Esophagus muscularis mucosa (tissue), 4 donors: ENCODE data around the gene RALGPS2. TPM values are rescaled to one million over a fixed set of nuclear protein-coding genes. Genes with fewer than 3 reads are reported as not detected.
A peak's percentile ranks its signal among the peaks of the same experiment; 100 is the strongest.
"Not testable (repeated sequence)": the region's sequence is repeated elsewhere in the genome, so short reads cannot be mapped to it uniquely, and the experiment has no call there.

ENCODE experiments used
- DNase-seq: peaks from one replicate; pipeline ENCODE4 v3.0.0-alpha.2; 2017; ENCODE audit errors: extremely low spot score
- H3K27ac ChIP-seq, 4 donors: fragments of 200-600 bp; sonication (generic); replicated peaks in 1 of 4; 1 replicate in 3 of 4; 2 replicates in 1 of 4; pipeline ENCODE4 v1.5.1; 2016 to 2019; ENCODE audit warnings: mild to moderate bottlenecking in 1 of 4
- H3K27me3 ChIP-seq, 4 donors: fragments of 200-600 bp; sonication (generic); one replicate each; pipeline versions ENCODE4 v1.5.1 to v1.6.0; 2016 to 2019
- H3K36me3 ChIP-seq, 4 donors: fragments of 200-600 bp; sonication (generic); one replicate each; pipeline ENCODE4 v1.5.1; 2016 to 2019
- H3K4me1 ChIP-seq, 4 donors: fragments of 200-600 bp; sonication (generic); one replicate each; pipeline ENCODE4 v1.5.1; 2016 to 2019
- H3K4me3 ChIP-seq, 4 donors: fragments of 200-600 bp; sonication (generic); 1 replicate in 2 of 4; 2 replicates in 2 of 4; pipeline ENCODE4 v1.5.1; 2016 to 2019; ENCODE audit warnings: mild to moderate bottlenecking in 4 of 4, moderate library complexity in 1 of 4
- H3K9me3 ChIP-seq, 4 donors: fragments of 200-600 bp; sonication (generic); 1 replicate in 3 of 4; 2 replicates in 1 of 4; pipeline ENCODE4 v1.5.1; 2016 to 2019
- CTCF ChIP-seq, 3 experiments: fragments of 200-600 bp in 2 of 3; fragments of 450-650 bp in 1 of 3; sonication (generic) in 2 of 3; IDR thresholded peaks; one replicate each; pipeline ENCODE4 v1.5.1; 2017 to 2019; ENCODE audit warnings: antibody characterized with exemption in 3 of 3, mild to moderate bottlenecking in 2 of 3, moderate library complexity in 1 of 3
- EP300 ChIP-seq: sonication (generic); formaldehyde crosslinking; IDR thresholded peaks from one replicate; pipeline ENCODE4 v1.6.1; 2017; ENCODE audit warnings: antibody characterized with exemption
- POLR2A ChIP-seq: fragments of 450-650 bp; IDR thresholded peaks from one replicate; pipeline ENCODE4 v1.6.1; 2017; ENCODE audit warnings: antibody characterized with exemption, moderate library complexity, mild to moderate bottlenecking, low read depth
- POLR2AphosphoS5 ChIP-seq, 2 donors: sonication (generic); formaldehyde crosslinking; IDR thresholded peaks; one replicate each; pipeline ENCODE4 v1.6.1; 2017; ENCODE audit warnings: antibody characterized with exemption in 2 of 2
- WGBS: methylation state at CpG from one replicate; pipeline ENCODE4 v1.1.5; 2018; 5-methylcytosine and 5-hydroxymethylcytosine counted together
- intact Hi-C: fragments of 100-400 bp; cut with DNase I; formaldehyde crosslinking; loops from one replicate; pipeline ENCODE4 v1.15.1; 2023
- total RNA-seq, 4 donors: library from RNA; depleted of rRNA; stranded (reverse); fragments of >200 nt; gene quantifications; one replicate each; pipeline versions ENCODE4 v1.1.0 to v1.2.1, GENCODE V29; 2016

Gene RALGPS2
- total RNA-seq, 4 donors from 2014 or later, result 9.3 to 22.8 (median 17.3) TPM

DNA sequence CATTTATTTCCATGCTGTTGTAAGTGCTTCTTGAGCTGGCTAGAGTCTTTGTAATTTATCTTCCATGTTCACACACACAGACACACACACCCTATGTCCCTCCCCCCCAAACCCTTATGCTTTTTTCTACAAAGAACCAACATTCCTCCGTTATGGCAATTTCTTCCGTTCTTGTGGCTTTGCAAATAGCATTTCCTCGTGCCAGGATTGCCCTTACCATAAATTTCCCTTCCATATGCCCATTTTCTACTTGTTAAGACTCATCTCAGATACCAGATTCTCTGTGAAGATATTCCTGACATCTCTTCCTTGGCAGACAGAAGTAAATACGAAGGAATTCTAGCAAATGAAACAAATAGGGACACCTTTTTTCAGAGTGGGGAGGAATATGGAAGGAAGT, 26.0 kb downstream of the RALGPS2 start:
- TF ChIP-seq CTCF (IDR thresholded peaks at IDR 0.05) (no peak), POLR2A (no peak), EP300 (no peak), POLR2AphosphoS5 (IDR thresholded peaks at IDR 0.05) (no peak)
- H3K27ac ChIP-seq, result no peak overlapping the region
- H3K4me3 ChIP-seq, result no peak overlapping the region
- no peaks in the 10 kb centered on the region for H3K36me3 ChIP-seq
- H3K27me3 ChIP-seq, result no peaks in the 10 kb centered on the region
- DNase-seq, result no peak
- intact Hi-C loops, result no loop called here
- 80% methylated on average over 4 of the region's 4 CpGs for WGBS
- no peaks in the 10 kb centered on the region for H3K9me3 ChIP-seq
- peaks cover 0 to 8% (median 4%) of the 10 kb centered on the region in 4 donors for H3K4me1 ChIP-seq

DNA sequence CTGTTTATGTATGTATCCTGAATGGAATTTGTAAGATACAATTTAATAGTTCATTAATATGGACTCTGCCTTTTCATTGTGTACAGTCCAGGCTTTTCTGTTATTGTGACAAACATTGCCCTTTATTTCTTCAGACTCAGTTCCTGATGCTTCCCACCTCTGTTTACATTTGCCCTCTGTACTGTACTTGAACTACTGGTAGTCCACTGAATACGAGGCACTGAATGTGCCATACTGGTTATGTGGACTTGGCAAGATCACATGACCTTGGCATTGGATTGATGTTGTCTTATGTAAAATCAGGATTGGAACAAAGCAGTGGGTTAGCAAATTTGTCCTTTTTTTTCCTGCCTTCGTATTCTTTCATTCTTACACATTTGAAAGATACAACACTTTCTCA, 27.8 kb downstream of the RALGPS2 start:
- Histone ChIP-seq H3K27me3 (no peaks in the 10 kb centered on the region), H3K4me3 (no peak overlapping the region), H3K4me1 (peaks cover 0 to 8% (median 4%) of the 10 kb centered on the region in 4 donors), H3K36me3 (no peaks in the 10 kb centered on the region), H3K9me3 (no peaks in the 10 kb centered on the region), H3K27ac (no peak overlapping the region)
- intact Hi-C loops, result loop anchor here (2.0 kb wide), 1 partner anchor 210 kb away; no protein-coding TSS in a partner anchor
- TF ChIP-seq EP300 (no peak), POLR2A (no peak), POLR2AphosphoS5 (IDR thresholded peaks at IDR 0.05) (no peak), CTCF (IDR thresholded peaks at IDR 0.05) (no peak)
- WGBS, result 47% methylated on average over 2 of the region's 2 CpGs
- no peak for DNase-seq

DNA sequence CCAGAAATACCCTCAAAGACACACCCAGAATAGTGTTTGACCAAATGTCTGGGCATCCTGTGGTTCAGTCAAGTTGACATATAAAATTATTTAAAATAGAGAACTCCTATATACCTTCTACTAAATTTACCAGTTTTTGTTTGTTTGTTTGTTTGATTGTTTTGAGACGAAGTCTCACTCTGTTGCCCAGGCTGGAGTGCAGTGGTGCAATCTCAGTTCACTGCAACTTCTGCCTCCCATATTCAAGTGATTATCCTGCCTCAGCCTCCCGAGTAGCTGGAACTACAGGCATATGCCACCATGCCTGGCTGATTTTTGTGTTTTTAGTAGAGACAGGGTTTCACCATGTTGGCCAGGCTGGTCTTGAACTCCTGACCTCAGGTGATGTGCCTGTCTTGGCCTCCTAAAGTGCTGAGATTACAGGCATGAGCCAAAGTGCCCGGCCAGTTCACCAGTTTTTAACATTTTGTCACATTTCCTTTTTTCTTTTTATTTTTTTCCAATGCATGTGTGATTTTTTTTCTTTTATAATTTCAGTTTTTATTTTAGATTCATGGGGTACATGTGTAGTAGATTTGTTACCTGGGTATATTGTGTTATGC, 29.7 kb downstream of the RALGPS2 start:
- H3K4me1 ChIP-seq, intact Hi-C loops, DNase-seq, H3K36me3 ChIP-seq, H3K9me3 ChIP-seq, H3K4me3 ChIP-seq, H3K27ac ChIP-seq, H3K27me3 ChIP-seq: not testable (repeated sequence)
- 90% methylated on average over 3 of the region's 3 CpGs for WGBS

DNA sequence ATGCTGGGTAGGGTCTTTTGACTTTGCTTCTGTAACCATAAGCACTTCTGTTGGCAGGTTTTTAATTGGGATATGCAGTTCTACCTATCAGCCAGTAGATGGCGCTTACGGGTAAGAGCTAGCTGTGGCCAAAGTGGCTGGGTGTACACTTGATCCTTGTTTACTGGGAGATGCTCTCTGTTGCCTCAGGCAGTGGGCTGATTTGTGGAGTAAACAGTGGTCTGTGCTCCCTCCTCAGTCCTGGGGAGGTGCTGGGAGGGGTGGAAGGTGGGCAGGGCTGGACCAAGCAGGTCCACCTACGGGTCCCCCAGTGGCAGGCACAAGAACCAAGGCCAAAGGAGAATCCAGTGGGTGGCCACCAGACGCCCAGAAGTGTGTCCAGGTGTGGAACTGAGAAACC, 43.4 kb downstream of the RALGPS2 start:
- Histone ChIP-seq H3K9me3 (peaks cover 0 to 24% (median 10%) of the 10 kb centered on the region in 4 donors), H3K36me3 (no peaks in the 10 kb centered on the region), H3K4me3 (no peak overlapping the region), H3K27me3 (no peaks in the 10 kb centered on the region), H3K27ac (no peak overlapping the region), H3K4me1 (no peaks in the 10 kb centered on the region)
- TF ChIP-seq EP300, result no peak
- peak; percentile 55 to 86 (median 57) for TF ChIP-seq CTCF (IDR thresholded peaks at IDR 0.05)
- 38% methylated on average over 2 of the region's 4 CpGs for whole genome bisulfite sequencing
- intact Hi-C loops, result no loop called here
- DNase-seq, result no peak

DNA sequence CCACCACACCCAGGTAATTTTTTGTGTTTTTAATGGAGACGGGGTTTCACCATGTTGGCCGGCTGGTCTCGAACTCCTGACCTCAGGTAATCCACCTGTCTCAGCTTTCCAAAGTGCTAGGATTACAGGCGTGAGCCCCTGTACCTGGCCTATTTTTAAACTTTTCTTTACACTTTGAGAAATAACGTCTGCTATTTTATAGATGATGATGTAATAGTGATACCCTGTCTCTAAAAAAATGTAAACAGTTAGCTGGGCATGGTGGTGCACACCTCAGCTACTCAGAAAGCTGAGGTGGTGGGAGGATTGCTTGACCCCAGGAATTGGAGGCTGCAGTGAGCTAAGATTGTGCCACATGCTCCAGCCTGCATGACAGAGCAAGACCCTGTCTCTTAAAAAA, 47.9 kb downstream of the RALGPS2 start:
- no peaks in the 10 kb centered on the region for H3K4me1 ChIP-seq
- DNase-seq, result no peak
- H3K36me3 ChIP-seq, result no peaks in the 10 kb centered on the region
- intact Hi-C loops, result no loop called here
- H3K4me3 ChIP-seq, result no peak overlapping the region
- H3K27me3 ChIP-seq, result no peaks in the 10 kb centered on the region
- no peak overlapping the region for H3K27ac ChIP-seq
- H3K9me3 ChIP-seq, result peaks cover 0 to 12% (median 4%) of the 10 kb centered on the region in 4 donors
- 86% methylated on average over 5 of the region's 5 CpGs for WGBS
- TF ChIP-seq EP300 (no peak), CTCF (IDR thresholded peaks at IDR 0.05) (no peak), POLR2AphosphoS5 (IDR thresholded peaks at IDR 0.05) (no peak), POLR2A (no peak)
